SK-N-DZ (cell line): ENCODE measurements around the gene CAPN2. TPM values are rescaled to one million over a fixed set of nuclear protein-coding genes. Genes with fewer than 3 reads are reported as not detected.

ENCODE experiments used
- DNase-seq: peaks from one replicate; pipeline ENCODE4 v3.0.0-alpha.2; 2015; ENCODE audit warnings: low spot score
- polyA plus RNA-seq, 2 experiments: library from polyadenylated mRNA; depleted of rRNA; stranded (reverse); fragments of >200 nt; gene quantifications; 2 replicates each; pipeline ENCODE4 v1.2.3, GENCODE V29; 2014

Gene CAPN2
- polyA plus RNA-seq (2014; cell fraction: cytosol; rRNA removed): 38.3 and 39.7 TPM in 2 replicates
- 44.2 and 50.2 TPM in 2 replicates for polyA plus RNA-seq (2014; cell fraction: nucleus; rRNA removed)

- peak; percentile 51 for DNase-seq
Measured at GRCh38 chr1:223712194-223712849, at the start of gene CAPN2. CAPN2 (plus strand) TSS chr1:223712539; CDS start chr1:223712641, 102 bp downstream.

DNA sequence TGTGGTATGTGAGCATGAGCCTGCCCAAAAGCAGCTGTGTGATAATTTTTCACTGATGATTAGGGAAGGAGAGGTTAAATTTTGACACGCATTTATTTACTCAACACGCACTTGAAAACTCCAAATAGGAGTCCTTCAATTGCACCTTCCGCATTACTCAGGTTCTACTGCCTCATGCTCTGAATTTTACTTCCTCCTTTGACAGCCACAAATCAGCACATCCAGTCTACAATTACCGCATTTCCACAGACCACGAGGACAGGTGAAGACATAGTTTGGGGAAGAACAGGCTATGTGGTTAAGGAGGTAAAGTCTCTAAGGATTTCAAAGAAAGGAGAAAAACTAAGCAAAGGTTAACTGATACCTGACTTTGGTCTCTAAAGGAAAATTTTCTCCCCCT is 49.4 kb upstream of the CAPN2 start:
- no peak for DNase-seq

- no peak for DNase-seq
Measured at GRCh38 chr1:223664106-223664505, 48.2 kb upstream of the CAPN2 start.

DNA sequence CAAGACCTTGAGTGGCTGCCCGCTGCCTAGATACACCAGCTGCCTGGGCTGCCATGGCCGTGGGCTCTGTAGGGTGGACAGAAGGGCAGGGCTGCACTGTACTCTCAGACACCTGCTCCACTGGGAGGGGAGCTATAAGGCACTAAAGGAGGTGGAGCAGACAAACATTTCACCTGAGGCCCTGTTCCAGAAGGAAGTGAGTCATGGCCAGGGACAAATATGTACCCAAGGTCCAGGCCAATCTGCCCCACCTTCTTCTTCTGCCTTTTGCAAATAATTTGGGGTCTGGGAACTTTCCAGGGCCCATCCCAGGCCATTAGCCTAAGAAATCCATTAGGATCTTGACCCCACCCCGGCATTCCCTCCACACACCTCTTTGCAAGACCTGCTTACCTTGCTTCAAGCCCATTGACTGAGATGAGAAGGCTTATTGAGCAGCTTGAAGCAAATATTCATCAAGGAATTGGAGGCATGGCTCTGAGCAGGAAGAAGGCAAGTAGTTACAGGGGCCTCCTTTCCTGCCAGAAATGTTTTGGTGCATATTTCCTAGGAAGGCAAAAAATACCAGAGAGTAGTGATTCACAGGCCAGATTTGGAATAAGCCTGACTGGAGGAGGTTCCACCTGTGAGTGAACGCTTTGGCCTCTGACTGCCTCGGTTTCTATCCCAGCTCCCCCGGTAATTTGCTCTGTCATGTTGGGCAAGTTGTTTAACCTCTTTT is 46.6 kb upstream of the CAPN2 start, which contains the start of gene CAPN8:
TSS of gene CAPN8 (minus strand) at position 110 of the 721 bp plus-strand sequence. CDS start at position 55, 55 bp downstream.
- no peak for DNase-seq

- no peak for DNase-seq
Measured at GRCh38 chr1:223667484-223668182, 44.7 kb upstream of the CAPN2 start.

DNA sequence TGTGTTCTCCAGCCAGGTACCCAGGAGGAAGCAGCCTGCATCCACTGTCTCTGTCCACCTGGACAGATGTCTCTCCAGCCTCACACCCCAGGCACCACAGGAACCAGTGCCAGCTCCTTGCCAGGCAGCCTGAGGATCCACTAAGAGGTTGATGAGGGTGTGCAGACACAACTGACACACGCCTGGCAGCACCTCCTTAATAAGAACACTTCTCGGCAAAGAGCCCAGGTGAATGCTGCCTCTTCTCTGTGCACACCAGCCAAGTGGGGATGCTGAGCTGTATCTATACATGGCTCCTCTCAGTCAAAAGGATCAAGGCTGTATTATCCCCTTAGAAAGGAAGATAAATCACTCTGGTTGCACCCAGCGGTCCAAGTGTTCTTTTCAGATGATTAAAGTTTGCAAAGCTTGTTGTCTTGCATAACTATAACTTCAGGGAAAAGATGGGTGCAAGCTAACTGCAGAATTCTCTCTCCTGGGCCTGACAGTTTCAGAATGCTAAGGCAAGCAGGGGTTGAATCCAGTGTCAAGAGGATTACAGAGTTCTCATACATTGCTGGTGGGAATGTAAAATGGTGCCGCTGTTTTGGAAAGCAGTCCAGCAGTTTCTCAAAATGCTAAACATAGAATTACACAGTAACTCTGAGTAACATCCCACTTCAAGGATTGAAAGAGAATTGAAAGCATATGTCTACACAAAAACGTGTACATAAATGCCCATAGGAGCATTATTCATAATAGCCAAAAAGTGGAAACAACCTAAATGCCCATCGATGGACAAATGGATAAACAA is 43.1 kb upstream of the CAPN2 start:
- DNase-seq: no peak

GRCh38 chr1:223670458-223671159 is 41.7 kb upstream of the CAPN2 start:
- no peak for DNase-seq

GRCh38 chr1:223674119-223674890 is 38.0 kb upstream of the CAPN2 start:
- DNase-seq: no peak

DNA sequence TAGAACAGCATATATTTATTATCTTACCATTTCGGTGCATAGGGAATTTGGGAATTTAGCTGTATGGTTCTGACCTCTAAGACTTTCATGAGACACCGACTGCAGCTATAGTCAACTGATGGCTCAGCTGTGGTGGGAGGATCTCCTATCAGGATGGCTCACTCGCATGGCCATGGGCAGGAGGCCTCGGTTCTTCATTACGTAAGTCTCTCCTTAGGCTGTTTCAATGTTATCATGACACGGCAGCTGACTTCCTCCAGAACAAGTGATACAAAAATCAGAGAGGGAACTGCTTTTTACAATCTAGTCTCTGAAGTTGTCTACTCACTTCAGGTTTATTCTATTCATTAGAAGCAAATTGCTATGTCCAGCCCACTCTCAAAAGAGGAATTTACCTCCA is 33.5 kb upstream of the CAPN2 start:
- DNase-seq: no peak

- DNase-seq: no peak
Measured at GRCh38 chr1:223680188-223680587, 32.2 kb upstream of the CAPN2 start.

DNA sequence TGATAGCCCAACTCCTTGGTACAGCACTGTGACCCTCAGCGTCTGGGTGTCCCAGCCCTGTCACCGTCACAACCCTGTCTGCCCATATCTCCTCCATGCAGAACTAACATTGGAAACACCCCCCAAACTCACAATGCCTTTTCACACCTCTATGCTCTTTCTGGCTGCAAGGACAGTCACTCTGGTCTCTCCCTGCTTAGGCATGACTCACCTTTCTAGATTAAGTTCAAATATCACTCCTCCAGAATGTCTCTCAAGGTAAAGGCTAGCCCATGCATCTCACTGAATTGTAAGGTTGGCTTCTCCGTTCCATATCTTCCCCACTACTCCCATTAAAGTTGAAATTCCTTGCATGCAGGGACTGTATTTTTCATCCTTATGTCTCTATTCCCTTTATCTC is 29.8 kb upstream of the CAPN2 start:
- no peak for DNase-seq

- DNase-seq: peak; percentile 65
Measured at GRCh38 chr1:223683586-223684487, 28.5 kb upstream of the CAPN2 start.

GRCh38 chr1:223684488-223684792 is 27.9 kb upstream of the CAPN2 start:
- no peak for DNase-seq

- no peak for DNase-seq
Measured at GRCh38 chr1:223691121-223691520, 21.2 kb upstream of the CAPN2 start.

GRCh38 chr1:223695014-223695548 is 17.3 kb upstream of the CAPN2 start:
- DNase-seq: no peak

DNA sequence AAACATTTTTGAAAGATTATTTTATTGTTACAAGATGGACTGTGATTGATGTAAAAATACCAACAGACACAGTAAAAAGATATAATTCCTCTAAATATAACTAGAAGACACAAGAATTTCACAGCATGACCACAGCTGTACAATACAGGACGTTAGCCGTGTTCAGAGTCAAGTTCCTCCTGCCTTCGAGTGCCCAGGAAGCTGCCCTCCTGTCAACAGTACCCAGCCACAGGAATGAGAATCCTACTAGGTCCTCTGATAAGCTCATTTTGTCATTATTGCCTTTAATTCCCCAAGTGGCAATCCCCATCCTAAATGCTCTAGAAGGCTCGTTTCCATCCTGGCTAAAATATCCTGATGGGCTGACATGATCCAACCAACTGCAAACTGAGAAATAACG is 16.4 kb upstream of the CAPN2 start:
- DNase-seq: no peak

DNA sequence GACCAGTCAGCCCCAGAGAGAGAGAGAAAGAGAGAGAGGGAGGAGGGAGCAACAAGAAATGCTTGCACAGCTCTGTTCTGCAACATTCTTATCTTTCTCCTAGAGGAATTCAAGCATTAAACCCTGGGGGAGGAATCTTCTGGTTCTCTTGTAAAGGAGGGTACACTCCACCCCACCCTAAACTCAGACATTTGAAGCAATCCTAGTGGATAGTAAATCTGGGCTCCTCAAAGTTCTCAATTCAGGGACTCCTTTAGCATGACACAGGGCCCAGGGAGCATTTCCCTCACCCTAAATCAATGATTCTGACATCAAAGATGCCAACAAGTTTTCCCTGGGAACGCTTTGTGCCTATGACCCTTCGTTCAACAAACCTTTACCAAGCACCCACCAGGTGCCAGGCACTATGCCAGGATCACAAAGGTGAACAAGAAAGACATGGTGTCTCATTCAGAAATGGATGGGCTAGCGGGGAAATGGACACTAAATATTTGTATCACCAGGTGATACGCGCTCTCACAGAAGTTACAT is 11.9 kb upstream of the CAPN2 start:
- no peak for DNase-seq

GRCh38 chr1:223700942-223701637 is 11.2 kb upstream of the CAPN2 start:
- peak; percentile 14 for DNase-seq
